ENCODE results near the gene ESRRA. TPM values are rescaled to one million over a fixed set of nuclear protein-coding genes. Genes with fewer than 3 reads are reported as not detected.
A peak's percentile ranks its signal among the peaks of the same experiment; 100 is the strongest.

The ESRRA gene
- total and polyA plus RNA-seq, 9 of the 15 experiments (the other 6 are each of a cell fraction or from before 2014, with no cell fraction given), result 0.27 to 89.7 (median 23.7) TPM

GRCh38 chr11:64331569-64332371, 26.4 kb downstream of the ESRRA start (continued):
- 0 out of 4 replicates have a peak, but pooled peaks of 1 of the 2 experiments have one; percentile 35 for TF ChIP-seq ZMIZ1 (IDR thresholded peaks at IDR 0.05; ENCODE audit: low read depth in 2 of 2, low read length in 2 of 2)
- no peak for TF ChIP-seq POLR3A (IDR thresholded peaks at IDR 0.05; ENCODE audit: borderline replicate concordance, extremely low read depth, insufficient read depth, insufficient read length)
- peak in 2 of 3 experiments; percentile 49 to 75 for TF ChIP-seq YY1 (IDR thresholded peaks at IDR 0.05; ENCODE audit: borderline replicate concordance in 1 of 3, control insufficient read depth in 1 of 3, extremely low read depth in 1 of 3, insufficient read depth in 3 of 3, insufficient read length in 1 of 3, insufficient replicate concordance in 2 of 3, low read depth in 1 of 3, low read length in 2 of 3)
- no peak for TF ChIP-seq HSF4 (CRISPR knock-in tag; IDR thresholded peaks at IDR 0.05; ENCODE audit: borderline replicate concordance)
- no peak for TF ChIP-seq ZNF512 (tag; IDR thresholded peaks at IDR 0.05)
- TF ChIP-seq STAT6 (CRISPR knock-in tag; IDR thresholded peaks at IDR 0.05), result no peak
- TF ChIP-seq SUPT5H (IDR thresholded peaks at IDR 0.05), result peak; percentile 49; the same call in 1 of the 2 replicates
- TF ChIP-seq E2F5 (CRISPR knock-in tag; IDR thresholded peaks at IDR 0.05), result no peak
- no peak for TF ChIP-seq HMG20A (CRISPR knock-in tag; conservative IDR thresholded peaks at IDR 0.05)
- TF ChIP-seq SMARCC2 (IDR thresholded peaks at IDR 0.05; ENCODE audit: low read depth), result no peak; the same call in 1 of the 2 replicates
- TF ChIP-seq ZNF583 (CRISPR knock-in tag; IDR thresholded peaks at IDR 0.05), result no peak
- TF ChIP-seq ZKSCAN8 (CRISPR knock-in tag; IDR thresholded peaks at IDR 0.05), result no peak
- peak; percentile 29; the same call in 1 of the 2 replicates for TF ChIP-seq MBD2 (IDR thresholded peaks at IDR 0.05; ENCODE audit: borderline replicate concordance, low read depth)
- TF ChIP-seq SREBF1 (IDR thresholded peaks at IDR 0.05; ENCODE audit: borderline replicate concordance, low read depth, low read length), result no peak
- peak; percentile 1 for TF ChIP-seq MEIS2 (IDR thresholded peaks at IDR 0.05; ENCODE audit: partially characterized antibody)
- no peak for TF ChIP-seq CHD2 (IDR thresholded peaks at IDR 0.05; ENCODE audit: low read depth, low read length)
- peak; percentile 96 for TF ChIP-seq ELF4 (CRISPR knock-in tag; IDR thresholded peaks at IDR 0.05)
- peak in 1 of 2 experiments; percentile 93; a peak in 2 of 4 replicates for TF ChIP-seq MCM7 (IDR thresholded peaks at IDR 0.05)
